ENCODE results near the gene PTPRN2. TPM values are rescaled to one million over a fixed set of nuclear protein-coding genes. Genes with fewer than 3 reads are reported as not detected.

Gene PTPRN2
- polyA plus RNA-seq, 1 donor from 2014 or later, result 1.6 TPM

GRCh38 chr7:158110661-158111048, 477.0 kb downstream of the PTPRN2 start:
- peaks cover 2% of the 10 kb centered on the region for H3K36me3 Mint-ChIP-seq
- peaks cover 2% of the 10 kb centered on the region for H3K27me3 Mint-ChIP-seq
- H3K9me3 Mint-ChIP-seq, result peaks cover 2 to 8% (median 3%) of the 10 kb centered on the region in 3 donors
- no peak overlapping the region for H3K4me3 Mint-ChIP-seq
- peaks cover 0 to 4% (median 0%) of the 10 kb centered on the region in 3 donors for H3K4me1 Mint-ChIP-seq
- H3K27ac Mint-ChIP-seq, result no peak overlapping the region

GRCh38 chr7:158110034-158110590, 477.5 kb downstream of the PTPRN2 start:
- Mint-ChIP-seq H3K36me3 (peaks cover 2% of the 10 kb centered on the region), H3K4me1 (peaks cover 0 to 4% (median 0%) of the 10 kb centered on the region in 3 donors), H3K4me3 (no peak overlapping the region), H3K9me3 (peaks cover 2 to 6% (median 2%) of the 10 kb centered on the region in 3 donors), H3K27ac (no peak overlapping the region), H3K27me3 (peaks cover 2% of the 10 kb centered on the region)

- peaks cover 0 to 3% (median 2%) of the 10 kb centered on the region in 3 donors for H3K9me3 Mint-ChIP-seq
- peaks cover 0 to 4% (median 0%) of the 10 kb centered on the region in 3 donors for H3K4me1 Mint-ChIP-seq
- H3K27me3 Mint-ChIP-seq, result peaks cover 2% of the 10 kb centered on the region
- H3K36me3 Mint-ChIP-seq, result peaks cover 2% of the 10 kb centered on the region
- no peak overlapping the region for H3K27ac Mint-ChIP-seq
- H3K4me3 Mint-ChIP-seq, result no peak overlapping the region
These were observed 478.1 kb downstream of the PTPRN2 start for GRCh38 chr7:158109364-158110033.

- peaks cover 0 to 3% (median 2%) of the 10 kb centered on the region in 3 donors for H3K9me3 Mint-ChIP-seq
- H3K27me3 Mint-ChIP-seq, result peaks cover 2% of the 10 kb centered on the region
- H3K4me1 Mint-ChIP-seq, result peaks cover 0 to 4% (median 0%) of the 10 kb centered on the region in 3 donors
- peak overlapping the region in 1 of 3 donors; percentile 9 for H3K27ac Mint-ChIP-seq
- H3K36me3 Mint-ChIP-seq, result peaks cover 2% of the 10 kb centered on the region
- no peak overlapping the region for H3K4me3 Mint-ChIP-seq
These were observed 478.9 kb downstream of the PTPRN2 start for GRCh38 chr7:158108646-158109293.

GRCh38 chr7:158107806-158108205, 479.8 kb downstream of the PTPRN2 start:
- H3K27me3 Mint-ChIP-seq, result peaks cover 2% of the 10 kb centered on the region
- H3K9me3 Mint-ChIP-seq, result peaks cover 0 to 4% (median 3%) of the 10 kb centered on the region in 3 donors
- H3K4me1 Mint-ChIP-seq, result peaks cover 0 to 2% (median 0%) of the 10 kb centered on the region in 3 donors
- H3K27ac Mint-ChIP-seq, result no peak overlapping the region
- H3K36me3 Mint-ChIP-seq, result peaks cover 2% of the 10 kb centered on the region
- H3K4me3 Mint-ChIP-seq, result peak overlapping the region in 1 of 4 donors; percentile 21

GRCh38 chr7:158106272-158106671, 481.4 kb downstream of the PTPRN2 start:
- Mint-ChIP-seq H3K27ac (no peak overlapping the region), H3K27me3 (peaks cover 2% of the 10 kb centered on the region), H3K4me1 (peaks cover 0 to 2% (median 0%) of the 10 kb centered on the region in 3 donors), H3K36me3 (no peaks in the 10 kb centered on the region), H3K4me3 (no peak overlapping the region), H3K9me3 (peaks cover 0 to 4% (median 0%) of the 10 kb centered on the region in 3 donors)

GRCh38 chr7:158103378-158103777, 484.2 kb downstream of the PTPRN2 start:
- H3K9me3 Mint-ChIP-seq, result peaks cover 0 to 4% (median 0%) of the 10 kb centered on the region in 3 donors
- no peak overlapping the region for H3K4me3 Mint-ChIP-seq
- H3K36me3 Mint-ChIP-seq, result no peaks in the 10 kb centered on the region
- no peaks in the 10 kb centered on the region for H3K27me3 Mint-ChIP-seq
- peaks cover 0 to under 1% (median 0%) of the 10 kb centered on the region in 3 donors for H3K4me1 Mint-ChIP-seq
- H3K27ac Mint-ChIP-seq, result no peak overlapping the region

- no peaks in the 10 kb centered on the region for H3K4me1 Mint-ChIP-seq
- H3K27me3 Mint-ChIP-seq, result no peaks in the 10 kb centered on the region
- no peak overlapping the region for H3K27ac Mint-ChIP-seq
- no peaks in the 10 kb centered on the region for H3K36me3 Mint-ChIP-seq
- peaks cover 0 to 4% (median 0%) of the 10 kb centered on the region in 3 donors for H3K9me3 Mint-ChIP-seq
- H3K4me3 Mint-ChIP-seq, result no peak overlapping the region
These were observed 484.7 kb downstream of the PTPRN2 start for GRCh38 chr7:158102897-158103296.

GRCh38 chr7:158101821-158102450, 485.7 kb downstream of the PTPRN2 start:
- Mint-ChIP-seq H3K36me3 (no peaks in the 10 kb centered on the region), H3K9me3 (peaks cover 0 to 7% (median 0%) of the 10 kb centered on the region in 3 donors), H3K4me1 (no peaks in the 10 kb centered on the region), H3K27ac (no peak overlapping the region), H3K27me3 (no peaks in the 10 kb centered on the region), H3K4me3 (no peak overlapping the region)

- Mint-ChIP-seq H3K9me3 (peaks cover 0 to 8% (median 0%) of the 10 kb centered on the region in 3 donors), H3K4me3 (no peak overlapping the region), H3K27me3 (no peaks in the 10 kb centered on the region), H3K27ac (no peak overlapping the region), H3K36me3 (no peaks in the 10 kb centered on the region), H3K4me1 (no peaks in the 10 kb centered on the region)
These were observed 489.2 kb downstream of the PTPRN2 start for GRCh38 chr7:158098125-158099030.

GRCh38 chr7:158097453-158098124, 490.0 kb downstream of the PTPRN2 start:
- H3K36me3 Mint-ChIP-seq, result no peaks in the 10 kb centered on the region

GRCh38 chr7:158097106-158097452, 490.5 kb downstream of the PTPRN2 start:
- Mint-ChIP-seq H3K4me1 (no peaks in the 10 kb centered on the region), H3K27me3 (no peaks in the 10 kb centered on the region), H3K27ac (no peak overlapping the region), H3K36me3 (no peaks in the 10 kb centered on the region), H3K4me3 (no peak overlapping the region), H3K9me3 (peaks cover 0 to 7% (median 0%) of the 10 kb centered on the region in 3 donors)

More at GRCh38 chr7:158097453-158098124, 490.0 kb downstream of the PTPRN2 start:
- Mint-ChIP-seq H3K4me1 (no peaks in the 10 kb centered on the region), H3K9me3 (peaks cover 0 to 7% (median 0%) of the 10 kb centered on the region in 3 donors), H3K27me3 (no peaks in the 10 kb centered on the region), H3K27ac (no peak overlapping the region), H3K4me3 (no peak overlapping the region)

- H3K36me3 Mint-ChIP-seq, result no peaks in the 10 kb centered on the region
- no peak overlapping the region for H3K27ac Mint-ChIP-seq
- H3K27me3 Mint-ChIP-seq, result no peaks in the 10 kb centered on the region
- H3K9me3 Mint-ChIP-seq, result peaks cover 0 to 7% (median 0%) of the 10 kb centered on the region in 3 donors
- H3K4me3 Mint-ChIP-seq, result no peak overlapping the region
- no peaks in the 10 kb centered on the region for H3K4me1 Mint-ChIP-seq
These were observed 491.0 kb downstream of the PTPRN2 start for GRCh38 chr7:158096582-158096981.
